Measurements from ENCODE around the gene MUC20.

DNA sequence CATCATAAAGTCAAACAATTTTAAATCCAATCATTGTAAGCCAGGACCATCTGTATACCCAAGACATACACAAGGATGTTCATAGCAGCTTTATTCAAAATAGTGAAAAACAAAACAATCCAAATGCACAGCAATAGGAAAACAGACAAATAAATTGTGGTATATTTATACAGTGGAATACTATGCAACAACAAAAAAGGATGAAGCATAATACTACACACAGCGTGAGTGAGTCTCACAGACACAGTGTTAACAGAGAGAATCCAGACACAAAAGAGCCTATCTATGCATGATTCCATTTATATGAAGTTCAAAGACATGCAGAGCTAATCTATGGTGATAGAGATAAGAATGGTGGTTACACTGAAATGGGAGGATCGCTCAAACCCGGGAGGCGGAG lies 5.6 kb upstream of the MUC20 start:
- no peak for TF ChIP-seq POLR2A (IDR thresholded peaks at IDR 0.05)
- TF ChIP-seq, protein P1, sequence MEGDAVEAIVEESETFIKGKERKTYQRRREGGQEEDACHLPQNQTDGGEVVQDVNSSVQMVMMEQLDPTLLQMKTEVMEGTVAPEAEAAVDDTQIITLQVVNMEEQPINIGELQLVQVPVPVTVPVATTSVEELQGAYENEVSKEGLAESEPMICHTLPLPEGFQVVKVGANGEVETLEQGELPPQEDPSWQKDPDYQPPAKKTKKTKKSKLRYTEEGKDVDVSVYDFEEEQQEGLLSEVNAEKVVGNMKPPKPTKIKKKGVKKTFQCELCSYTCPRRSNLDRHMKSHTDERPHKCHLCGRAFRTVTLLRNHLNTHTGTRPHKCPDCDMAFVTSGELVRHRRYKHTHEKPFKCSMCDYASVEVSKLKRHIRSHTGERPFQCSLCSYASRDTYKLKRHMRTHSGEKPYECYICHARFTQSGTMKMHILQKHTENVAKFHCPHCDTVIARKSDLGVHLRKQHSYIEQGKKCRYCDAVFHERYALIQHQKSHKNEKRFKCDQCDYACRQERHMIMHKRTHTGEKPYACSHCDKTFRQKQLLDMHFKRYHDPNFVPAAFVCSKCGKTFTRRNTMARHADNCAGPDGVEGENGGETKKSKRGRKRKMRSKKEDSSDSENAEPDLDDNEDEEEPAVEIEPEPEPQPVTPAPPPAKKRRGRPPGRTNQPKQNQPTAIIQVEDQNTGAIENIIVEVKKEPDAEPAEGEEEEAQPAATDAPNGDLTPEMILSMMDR (IDR thresholded peaks at IDR 0.05): no peak

All from right lobe of liver (tissue), 4 donors.